ENCODE data around the gene ATP6V0B. TPM values are rescaled to one million over a fixed set of nuclear protein-coding genes. Genes with fewer than 3 reads are reported as not detected.

Gene ATP6V0B
- total RNA-seq: 76.0 TPM

GRCh38 chr1:43974443-43975248 lies at the start of gene ATP6V0B:
ATP6V0B (plus strand) TSS chr1:43974960; CDS start chr1:43975041, 81 bp downstream.

GRCh38 chr1:43933386-43934100 lies 41.2 kb upstream of the ATP6V0B start, which contains the start of gene ARTN:
ARTN (plus strand) TSS chr1:43933801; CDS start chr1:43935657, 1,856 bp downstream.

GRCh38 chr1:43946236-43947060 lies 28.3 kb upstream of the ATP6V0B start, which contains the start of gene IPO13:
IPO13 (plus strand) TSS chr1:43946950; CDS start chr1:43947601, 651 bp downstream.

GRCh38 chr1:43969746-43970466 lies 4.9 kb upstream of the ATP6V0B start, which contains the start of gene DPH2:
DPH2 (plus strand) TSS chr1:43970010; CDS start chr1:43970176, 166 bp downstream.

GRCh38 chr1:43978551-43979260 lies 3.9 kb downstream of the ATP6V0B start, which contains the start of gene B4GALT2:
B4GALT2 (plus strand) TSS chr1:43979210; CDS start chr1:43981161, 1,951 bp downstream.

GRCh38 chr1:43991476-43992231 lies 16.9 kb downstream of the ATP6V0B start, which contains the start of gene CCDC24:
CCDC24 (plus strand) TSS chr1:43991599; CDS start chr1:43991879, 280 bp downstream.

Other genes with a start within 250 kb of the ATP6V0B start
- gene ARTN, start 41.2 kb upstream of the ATP6V0B start, total RNA-seq: 2.4 TPM
- 29.4 TPM for gene IPO13, start 28.0 kb upstream of the ATP6V0B start, total RNA-seq
- gene DPH2, start 5.0 kb upstream of the ATP6V0B start, total RNA-seq: 12.8 TPM
- gene B4GALT2, start 4.2 kb downstream of the ATP6V0B start, total RNA-seq: 33.9 TPM
- 4.3 TPM for gene CCDC24, start 16.6 kb downstream of the ATP6V0B start, total RNA-seq
- 35.0 TPM for gene SLC6A9, start 56.5 kb downstream of the ATP6V0B start, total RNA-seq
- not detected for gene KLF17, start 143.9 kb downstream of the ATP6V0B start, total RNA-seq
- gene KLF18, start 166.7 kb downstream of the ATP6V0B start, total RNA-seq: not detected
- 52.7 TPM for gene DMAP1, start 238.5 kb downstream of the ATP6V0B start, total RNA-seq

Measured in camera-type eye (tissue), 1 donor.